Measurements from ENCODE around the gene LYRM4. TPM values are rescaled to one million over a fixed set of nuclear protein-coding genes. Genes with fewer than 3 reads are reported as not detected.

LYRM4 gene
- total RNA-seq, 1 donor from 2014 or later, result 27.8 TPM

DNA sequence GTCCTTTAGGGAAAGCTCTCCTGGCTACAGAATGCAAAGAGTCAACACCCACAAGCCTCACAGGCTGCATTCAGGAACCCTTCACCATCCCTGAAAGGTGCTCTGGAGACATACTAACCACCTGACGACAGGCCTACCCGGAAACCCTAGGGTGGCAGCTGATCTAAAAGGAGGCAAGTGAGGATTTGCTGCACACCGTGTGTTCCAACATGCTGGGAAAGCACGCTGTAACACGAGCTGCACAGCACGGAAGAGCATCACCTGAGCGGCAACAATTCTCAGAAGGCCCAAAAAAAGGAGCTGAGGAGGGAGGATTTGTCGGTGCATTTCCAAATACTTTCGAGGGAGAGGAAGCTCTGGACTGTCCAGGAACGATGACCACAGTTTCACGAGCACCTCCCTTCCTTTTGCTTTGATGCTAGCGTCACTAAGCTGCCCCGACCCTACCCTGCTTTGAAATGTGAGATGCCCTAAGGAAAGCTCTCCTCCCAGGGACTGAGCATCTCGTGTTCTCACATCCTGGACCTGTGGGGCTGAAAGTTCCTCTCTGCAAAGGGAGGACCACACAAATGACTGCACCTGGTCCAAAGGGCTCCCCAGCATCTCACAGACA, 88.6 kb downstream of the LYRM4 start:
- no peak for DNase-seq (ENCODE audit: low read depth)
- H3K4me3 ChIP-seq (ENCODE audit: low read depth, low read length), result no peak overlapping the region
- no peaks in the 10 kb centered on the region for H3K27me3 ChIP-seq (ENCODE audit: control insufficient read depth, insufficient read depth, low read length)
- TF ChIP-seq, protein P1, sequence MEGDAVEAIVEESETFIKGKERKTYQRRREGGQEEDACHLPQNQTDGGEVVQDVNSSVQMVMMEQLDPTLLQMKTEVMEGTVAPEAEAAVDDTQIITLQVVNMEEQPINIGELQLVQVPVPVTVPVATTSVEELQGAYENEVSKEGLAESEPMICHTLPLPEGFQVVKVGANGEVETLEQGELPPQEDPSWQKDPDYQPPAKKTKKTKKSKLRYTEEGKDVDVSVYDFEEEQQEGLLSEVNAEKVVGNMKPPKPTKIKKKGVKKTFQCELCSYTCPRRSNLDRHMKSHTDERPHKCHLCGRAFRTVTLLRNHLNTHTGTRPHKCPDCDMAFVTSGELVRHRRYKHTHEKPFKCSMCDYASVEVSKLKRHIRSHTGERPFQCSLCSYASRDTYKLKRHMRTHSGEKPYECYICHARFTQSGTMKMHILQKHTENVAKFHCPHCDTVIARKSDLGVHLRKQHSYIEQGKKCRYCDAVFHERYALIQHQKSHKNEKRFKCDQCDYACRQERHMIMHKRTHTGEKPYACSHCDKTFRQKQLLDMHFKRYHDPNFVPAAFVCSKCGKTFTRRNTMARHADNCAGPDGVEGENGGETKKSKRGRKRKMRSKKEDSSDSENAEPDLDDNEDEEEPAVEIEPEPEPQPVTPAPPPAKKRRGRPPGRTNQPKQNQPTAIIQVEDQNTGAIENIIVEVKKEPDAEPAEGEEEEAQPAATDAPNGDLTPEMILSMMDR (IDR thresholded peaks at IDR 0.05; ENCODE audit: insufficient read depth, low read length, poor library complexity, severe bottlenecking), result no peak
- no peaks in the 10 kb centered on the region for H3K36me3 ChIP-seq (ENCODE audit: control insufficient read depth, insufficient read depth, low read length)

DNA sequence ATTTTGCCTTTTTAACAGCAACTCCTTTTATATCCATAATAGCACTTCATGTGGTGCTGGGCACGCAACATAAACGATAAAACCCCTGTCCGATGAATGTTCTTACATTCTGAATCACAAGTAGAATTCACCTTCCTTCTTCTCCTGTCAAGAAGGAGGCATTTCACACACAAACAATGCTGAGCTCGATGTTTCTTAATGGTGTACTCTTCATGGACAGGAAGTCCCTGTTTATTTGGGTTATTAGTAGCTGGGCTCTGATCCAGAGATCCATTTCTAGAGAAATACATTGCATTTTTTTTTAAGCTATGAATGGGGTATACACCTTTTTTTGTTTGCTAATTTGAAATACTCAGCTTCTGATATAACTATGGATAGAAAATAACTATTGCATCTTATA, 93.2 kb downstream of the LYRM4 start:
- TF ChIP-seq, protein P1 (IDR thresholded peaks at IDR 0.05; ENCODE audit: insufficient read depth, low read length, poor library complexity, severe bottlenecking), result no peak
- Histone ChIP-seq H3K36me3 (ENCODE audit: control insufficient read depth, insufficient read depth, low read length) (no peaks in the 10 kb centered on the region), H3K27me3 (ENCODE audit: control insufficient read depth, insufficient read depth, low read length) (no peaks in the 10 kb centered on the region), H3K4me3 (ENCODE audit: low read depth, low read length) (no peak overlapping the region)
- DNase-seq (ENCODE audit: low read depth), result no peak

DNA sequence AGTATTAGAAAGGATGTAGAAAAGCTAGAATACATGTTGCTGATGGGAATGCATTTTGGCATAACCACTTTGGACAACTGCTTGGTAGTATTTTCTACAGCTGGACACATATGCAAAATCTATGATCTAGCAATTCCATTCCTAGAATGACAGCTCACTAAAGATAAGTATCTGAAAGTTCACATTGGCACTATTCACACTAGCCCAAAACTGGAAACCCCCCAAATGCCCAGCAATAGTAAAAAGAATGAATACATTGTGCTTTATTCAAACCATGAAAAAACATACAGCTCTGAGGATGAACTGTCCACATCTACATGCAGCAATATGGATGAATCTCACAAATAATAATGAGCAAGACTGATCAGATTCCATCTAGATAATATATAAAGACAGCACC, 96.7 kb downstream of the LYRM4 start:
- TF ChIP-seq, protein P1 (IDR thresholded peaks at IDR 0.05; ENCODE audit: insufficient read depth, low read length, poor library complexity, severe bottlenecking), result no peak

DNA sequence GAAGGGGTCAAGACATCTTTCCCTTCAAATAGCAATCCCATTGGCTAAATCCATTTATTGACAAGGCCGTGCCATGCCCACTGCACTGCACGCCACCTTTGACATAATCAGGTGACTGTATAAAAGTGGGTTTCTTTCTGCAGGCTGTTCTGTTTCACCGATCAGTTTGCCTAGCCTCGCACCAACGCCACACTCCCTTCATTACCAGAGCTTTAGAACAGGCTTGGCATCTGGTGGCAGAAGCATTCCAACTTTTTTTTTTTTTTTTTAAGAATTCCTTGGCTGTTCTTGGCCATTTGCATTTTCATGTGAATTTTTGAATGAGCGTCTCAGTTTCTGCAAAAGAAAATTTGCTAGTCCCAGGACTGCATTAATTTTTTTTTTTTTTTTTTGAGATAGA, 97.5 kb downstream of the LYRM4 start:
- Histone ChIP-seq H3K27me3 (ENCODE audit: control insufficient read depth, insufficient read depth, low read length) (no peaks in the 10 kb centered on the region), H3K4me3 (ENCODE audit: low read depth, low read length) (no peak overlapping the region), H3K36me3 (ENCODE audit: control insufficient read depth, insufficient read depth, low read length) (no peaks in the 10 kb centered on the region)
- TF ChIP-seq, protein P1 (IDR thresholded peaks at IDR 0.05; ENCODE audit: insufficient read depth, low read length, poor library complexity, severe bottlenecking), result no peak
- no peak for DNase-seq (ENCODE audit: low read depth)

More for the DNA sequence above, 96.7 kb downstream of the LYRM4 start:
- H3K27me3 ChIP-seq (ENCODE audit: control insufficient read depth, insufficient read depth, low read length), result no peaks in the 10 kb centered on the region
- no peaks in the 10 kb centered on the region for H3K36me3 ChIP-seq (ENCODE audit: control insufficient read depth, insufficient read depth, low read length)
- H3K4me3 ChIP-seq (ENCODE audit: low read depth, low read length), result no peak overlapping the region
- DNase-seq (ENCODE audit: low read depth), result no peak

DNA sequence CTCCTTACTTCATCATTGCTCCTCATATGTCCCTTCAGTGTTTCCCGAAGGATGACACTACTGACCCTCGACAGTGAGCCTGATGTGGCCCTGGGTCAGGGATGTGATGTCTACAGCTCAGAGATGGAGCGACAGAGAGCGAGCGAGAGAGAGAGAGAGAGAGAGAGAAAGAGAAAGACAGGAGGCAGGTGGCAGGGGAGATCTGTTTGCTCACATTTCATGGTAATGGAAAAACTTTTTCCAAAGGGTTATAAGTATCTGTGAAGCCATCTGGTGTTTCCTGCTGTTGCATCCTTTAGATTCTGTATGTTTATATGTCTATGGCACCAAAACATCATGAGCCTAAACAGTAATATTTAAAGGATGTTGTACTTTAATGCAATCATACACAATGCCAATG, 98.4 kb downstream of the LYRM4 start:
- no peak for DNase-seq (ENCODE audit: low read depth)

More for the DNA sequence above, 98.4 kb downstream of the LYRM4 start:
- H3K36me3 ChIP-seq (ENCODE audit: control insufficient read depth, insufficient read depth, low read length), result no peaks in the 10 kb centered on the region
- TF ChIP-seq, protein P1 (IDR thresholded peaks at IDR 0.05; ENCODE audit: insufficient read depth, low read length, poor library complexity, severe bottlenecking), result no peak
- H3K27me3 ChIP-seq (ENCODE audit: control insufficient read depth, insufficient read depth, low read length), result no peaks in the 10 kb centered on the region
- no peak overlapping the region for H3K4me3 ChIP-seq (ENCODE audit: low read depth, low read length)

All from kidney epithelial cell (primary cell).